HepG2 (cell line): ENCODE results near the gene AUP1. TPM values are rescaled to one million over a fixed set of nuclear protein-coding genes. Genes with fewer than 3 reads are reported as not detected.

Source experiments
- ATAC-seq: fragments of 200-7000 bp; cut with Tn5 transposase; 3 replicates; pipeline ENCODE4 v1.9.1; 2020; ENCODE audit warnings: mild to moderate bottlenecking, moderate library complexity
- BruUV-seq: library from RNA; stranded (reverse); fragments of 400-500 nt; replicated peaks from 2 replicates; lab custom pipeline; 2021; lab: Mats Ljungman, UMichigan
- CTCF ChIA-PET: fragments of 300-600 bp; formaldehyde crosslinking; extraction: SDS; loops from one replicate; lab custom pipeline; 2021; ENCODE audit warnings: low total read pairs, inconsistent platforms, low intra/inter-chr PET ratio; lab: Yijun Ruan, JAX
- POLR2A ChIA-PET: fragments of 350-600 bp; sonication (Branson Sonifier 250); formaldehyde crosslinking; loops from one replicate; lab custom pipeline; 2020; ENCODE audit warnings: antibody characterized with exemption, inconsistent platforms; lab: Yijun Ruan, JAX
- DNase-seq: peaks from one replicate; pipeline ENCODE4 v3.0.0-alpha.2; 2015; ENCODE audit warnings: low spot score
- FAIRE-seq: peaks from 3 replicates; lab custom pipeline; 2011; peaks lifted over from hg19 to GRCh38; lab: Jason Lieb, UNC
- H2AFZ ChIP-seq: one replicate; pipeline ENCODE4 v1.6.1; 2011; ENCODE audit warnings: low read length, inconsistent platforms
- H3K27ac ChIP-seq: fragments of 300-600 bp; 3 replicates; pipeline ENCODE4 v1.8.0; 2011; ENCODE audit warnings: mixed run types, mild to moderate bottlenecking, mixed read lengths, low read length, inconsistent platforms; ENCODE audit not compliant: insufficient read depth; ENCODE audit errors: extremely low read length
- H3K27me3 ChIP-seq, 2 experiments: fragments of 200-600 bp in 1 of 2; 2 replicates in 1 of 2; 3 replicates in 1 of 2; pipeline versions ENCODE4 v1.6.0 to v1.8.0; 2011; ENCODE audit warnings: low read length in 2 of 2, mild to moderate bottlenecking in 2 of 2, moderate library complexity in 2 of 2, inconsistent platforms in 1 of 2; ENCODE audit not compliant: insufficient read depth in 2 of 2, control insufficient read depth in 1 of 2
- H3K36me3 ChIP-seq, 2 experiments: fragments of 200-600 bp in 1 of 2; replicated peaks in 1 of 2; 2 replicates in 1 of 2; 3 replicates in 1 of 2; pipeline versions ENCODE4 v1.5.1 to v1.8.0; 2011; ENCODE audit warnings: low read length in 2 of 2, inconsistent platforms in 1 of 2; ENCODE audit not compliant: insufficient read depth in 2 of 2, control insufficient read depth in 1 of 2
- H3K4me1 ChIP-seq: 2 replicates; pipeline ENCODE4 v1.5.1; 2012; ENCODE audit warnings: low read length, inconsistent platforms; ENCODE audit not compliant: insufficient read depth
- H3K4me2 ChIP-seq: 2 replicates; pipeline ENCODE4 v1.6.0; 2011; ENCODE audit warnings: low read depth, low read length, inconsistent platforms
- H3K4me3 ChIP-seq, 3 experiments: fragments of 200-600 bp in 1 of 3; sonication (generic), shearing (Covaris generic) in 1 of 3; replicated peaks in 1 of 3; 2 replicates each; pipeline ENCODE4 v1.5.1; 2011 to 2016; ENCODE audit warnings: low read length in 3 of 3, inconsistent platforms in 2 of 3, low read depth in 2 of 3, mild to moderate bottlenecking in 2 of 3, control low read depth in 1 of 3, mixed read lengths in 1 of 3; ENCODE audit not compliant: insufficient read depth in 1 of 3
- H3K79me2 ChIP-seq: one replicate; pipeline ENCODE4 v1.6.1; 2011; ENCODE audit warnings: low read length, inconsistent platforms; ENCODE audit not compliant: insufficient read depth
- H3K9ac ChIP-seq: 2 replicates; pipeline ENCODE4 v1.6.0; 2011; ENCODE audit warnings: mild to moderate bottlenecking, low read depth, low read length, inconsistent platforms; ENCODE audit not compliant: insufficient read depth
- H3K9me3 ChIP-seq: 2 replicates; pipeline ENCODE4 v1.5.1; 2012; ENCODE audit warnings: mild to moderate bottlenecking, low read length
- H4K20me1 ChIP-seq: 2 replicates; pipeline ENCODE4 v1.6.0; 2011; ENCODE audit warnings: inconsistent platforms, mild to moderate bottlenecking, low read length, moderate library complexity; ENCODE audit not compliant: insufficient read depth
- ARID5B ChIP-seq: IDR thresholded peaks from 2 replicates; pipeline ENCODE4 v1.4.0; 2020; ENCODE audit warnings: mild to moderate bottlenecking, missing genetic modification reagents
- CBX1 ChIP-seq: IDR thresholded peaks from one replicate; pipeline ENCODE4 v1.6.1; 2016; ENCODE audit warnings: antibody characterized with exemption, low read depth
- ETV6 ChIP-seq: sonication (generic); formaldehyde crosslinking; conservative IDR thresholded peaks from 2 replicates; pipeline ENCODE4 v1.4.0; 2020; ENCODE audit warnings: missing genetic modification reagents
- MIXL1 ChIP-seq: IDR thresholded peaks from 2 replicates; pipeline ENCODE4 v1.6.1; 2016
- POLR2G ChIP-seq: fragments of 200-400 bp; formaldehyde crosslinking; IDR thresholded peaks from 2 replicates; pipeline ENCODE4 v1.6.1; 2018; ENCODE audit warnings: mild to moderate bottlenecking, low read depth, low read length, moderate library complexity
- RARG ChIP-seq: sonication (generic); formaldehyde crosslinking; IDR thresholded peaks from 2 replicates; pipeline ENCODE4 v1.4.0; 2020; ENCODE audit warnings: low read depth, mild to moderate bottlenecking, missing genetic modification reagents
- YY1 ChIP-seq: IDR thresholded peaks from 2 replicates; pipeline ENCODE4 v1.6.1; 2011; ENCODE audit warnings: low read length, low read depth, moderate library complexity, mild to moderate bottlenecking; ENCODE audit not compliant: insufficient read depth, insufficient replicate concordance
- ZBTB38 ChIP-seq: sonication (generic); formaldehyde crosslinking; IDR thresholded peaks from 2 replicates; pipeline ENCODE4 v1.5.1; 2020; ENCODE audit warnings: mild to moderate bottlenecking, missing genetic modification reagents
- ZFAT ChIP-seq: sonication (generic); formaldehyde crosslinking; conservative IDR thresholded peaks from 2 replicates; pipeline ENCODE4 v1.8.1; 2023; ENCODE audit warnings: missing genetic modification reagents, inconsistent platforms
- ZNF326 ChIP-seq: sonication (generic); formaldehyde crosslinking; IDR thresholded peaks from 2 replicates; pipeline ENCODE4 v1.4.0; 2020; ENCODE audit warnings: missing genetic modification reagents, borderline replicate concordance
- ZNF354B ChIP-seq: sonication (generic); formaldehyde crosslinking; IDR thresholded peaks from 2 replicates; pipeline ENCODE4 v1.8.0; 2022; ENCODE audit warnings: mild to moderate bottlenecking, missing genetic modification reagents
- ZNF430 ChIP-seq: sonication (generic); formaldehyde crosslinking; IDR thresholded peaks from 2 replicates; pipeline ENCODE4 v1.9.0; 2021; ENCODE audit warnings: mild to moderate bottlenecking, missing genetic modification reagents
- ZNF441 ChIP-seq: sonication (generic); formaldehyde crosslinking; IDR thresholded peaks from 2 replicates; pipeline ENCODE4 v1.7.0; 2021; ENCODE audit warnings: missing genetic modification reagents, borderline replicate concordance
- ZNF546 ChIP-seq: sonication (generic); formaldehyde crosslinking; conservative IDR thresholded peaks from 2 replicates; pipeline ENCODE4 v1.8.1; 2023; ENCODE audit warnings: mild to moderate bottlenecking, missing genetic modification reagents
- ZZZ3 ChIP-seq: sonication (generic); formaldehyde crosslinking; IDR thresholded peaks from 2 replicates; pipeline ENCODE4 v1.4.0; 2020; ENCODE audit warnings: missing genetic modification reagents, mild to moderate bottlenecking, borderline replicate concordance
- WGBS: methylation state at CpG from one replicate; pipeline ENCODE4 v1.1.6; 2017; ENCODE audit warnings: low lambda C conversion rate; 5-methylcytosine and 5-hydroxymethylcytosine counted together
- in situ Hi-C: cut with HindIII; loops from 2 replicates; pipeline ENCODE4 v1.10.0; 2017; ENCODE audit warnings: low pct_unique_long_range_greater_than_20kb; ENCODE audit not compliant: extremely low pct_ligation_motif_present
- intact Hi-C: fragments of 100-400 bp; cut with micrococcal nuclease; formaldehyde crosslinking; loops from one replicate; pipeline ENCODE4 v1.10.0; 2022; ENCODE audit not compliant: unreplicated experiment
- polyA plus RNA-seq, 8 experiments: library from polyadenylated mRNA; depleted of rRNA in 3 of 8; stranded (reverse) in 7 of 8; unstranded in 1 of 8; fragments of >200 nt; fragmentation: Illumina TruSeq in 4 of 8; extraction: Trizol in 4 of 8; gene quantifications; 2 replicates each; pipeline versions ENCODE4 v1.2.1 to v1.2.3, GENCODE V29; 2011 to 2016; ENCODE audit warnings: low read depth in 4 of 8, missing spikeins in 1 of 8, mixed read lengths in 1 of 8; ENCODE audit not compliant: insufficient read depth in 1 of 8
- total RNA-seq, 5 experiments: library from RNA; depleted of rRNA; stranded (reverse); fragments of >200 nt; fragmentation: Illumina TruSeq; extraction: Trizol; gene quantifications; 2 replicates each; pipeline ENCODE4 v1.2.3, GENCODE V29; 2016; ENCODE audit warnings: low read depth in 1 of 5
- TF ChIP-seq, protein P1 (sequence below): sonication (generic); formaldehyde crosslinking; IDR thresholded peaks from 2 replicates; pipeline ENCODE4 v1.5.1; 2020; ENCODE audit warnings: mild to moderate bottlenecking, missing genetic modification reagents, moderate library complexity

Gene AUP1
- total and polyA plus RNA-seq, 2 of the 13 experiments (the other 11 are each of a cell fraction or from before 2014, with no cell fraction given): 174 to 267 TPM

DNA sequence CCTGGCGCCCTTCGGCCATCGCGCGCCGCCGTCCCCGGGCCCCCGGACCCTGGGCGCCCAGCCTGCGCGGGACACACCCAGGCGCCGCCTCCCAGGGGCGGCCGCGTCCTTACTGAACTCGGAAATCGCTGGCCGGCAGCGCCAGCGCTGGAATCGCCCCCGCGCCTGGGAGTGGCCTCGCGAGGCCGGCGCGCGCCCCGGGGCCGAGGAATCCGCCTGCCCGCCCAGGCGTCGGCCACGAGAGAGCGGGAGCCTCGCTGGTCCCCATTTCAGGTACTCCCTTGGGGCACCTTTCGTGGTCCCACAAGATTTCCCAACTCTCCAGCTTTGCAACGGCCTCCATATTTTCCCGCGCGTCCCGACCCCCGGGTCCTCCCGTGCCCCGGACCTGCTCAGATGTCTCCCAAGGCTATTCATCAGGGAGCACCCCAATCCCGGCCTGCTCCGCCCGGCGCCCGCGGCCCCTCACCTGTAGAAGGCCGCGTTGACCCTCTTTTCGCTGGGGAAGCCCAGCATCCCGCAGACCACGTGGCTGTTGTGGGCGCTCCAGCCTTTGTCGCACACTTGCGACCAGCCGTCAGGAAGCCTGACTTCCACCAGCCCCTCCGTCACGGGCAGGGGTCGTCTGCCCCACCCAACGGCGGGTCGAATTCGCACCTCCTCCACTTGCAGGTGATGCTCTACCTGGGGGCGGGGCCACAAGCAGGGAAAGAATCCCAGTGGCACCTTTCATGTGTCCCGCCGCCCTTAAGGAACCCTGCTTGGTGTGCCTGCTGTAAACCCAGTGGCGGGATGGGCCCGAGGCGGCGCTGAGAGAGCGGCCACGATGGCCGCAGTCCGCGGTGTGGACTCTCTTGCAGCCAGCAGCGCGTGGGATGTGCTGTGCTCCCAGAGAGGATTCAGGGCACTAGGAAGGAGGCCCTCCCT, 19.7 kb upstream of the AUP1 start:
- FAIRE-seq (no peak), ATAC-seq (peak; percentile 77), DNase-seq (peak; percentile 50)
- in situ Hi-C loops: no loop called here
- peak overlapping the region; percentile 51 for H3K9ac ChIP-seq
- intact Hi-C loops: no loop called here
- peaks cover 0 to 27% of the 10 kb centered on the region in 2 experiments; a peak in 2 of 5 replicates for H3K27me3 ChIP-seq
- 45% methylated on average over 42 of the region's 85 CpGs for WGBS
- H3K79me2 ChIP-seq: no peaks in the 10 kb centered on the region
- ChIA-PET CTCF (no interaction called here), POLR2A (interaction anchor here (1.1 kb wide), 1 partner anchor 25 kb away, joined by 3 read pairs; no protein-coding TSS in a partner anchor)
- H3K4me2 ChIP-seq: peak overlapping the region; percentile 74
- no peaks in the 10 kb centered on the region for H3K36me3 ChIP-seq
- H4K20me1 ChIP-seq: no peaks in the 10 kb centered on the region
- H3K9me3 ChIP-seq: no peaks in the 10 kb centered on the region
- no TSS peak for BruUV-seq
- peak overlapping the region; percentile 33 to 73 (median 56) for H3K4me3 ChIP-seq
- H3K4me1 ChIP-seq: peaks cover 53% of the 10 kb centered on the region
- no peak overlapping the region for H3K27ac ChIP-seq
- H2AFZ ChIP-seq: no peak overlapping the region
- no peak for TF ChIP-seq ARID5B (CRISPR knock-in tag)
- TF ChIP-seq ZBTB38 (CRISPR knock-in tag): 0 out of 2 replicates have a peak, but pooled peaks have one; percentile 18
- no peak for TF ChIP-seq ZNF441
- TF ChIP-seq YY1: peak; percentile 76
- TF ChIP-seq POLR2G: peak; percentile 66
- TF ChIP-seq ZNF354B (CRISPR knock-in tag): no peak
- TF ChIP-seq MIXL1: no peak
- no peak for TF ChIP-seq ZZZ3 (CRISPR knock-in tag)
- no peak for TF ChIP-seq ZNF326 (CRISPR knock-in tag)
- TF ChIP-seq, protein P1, sequence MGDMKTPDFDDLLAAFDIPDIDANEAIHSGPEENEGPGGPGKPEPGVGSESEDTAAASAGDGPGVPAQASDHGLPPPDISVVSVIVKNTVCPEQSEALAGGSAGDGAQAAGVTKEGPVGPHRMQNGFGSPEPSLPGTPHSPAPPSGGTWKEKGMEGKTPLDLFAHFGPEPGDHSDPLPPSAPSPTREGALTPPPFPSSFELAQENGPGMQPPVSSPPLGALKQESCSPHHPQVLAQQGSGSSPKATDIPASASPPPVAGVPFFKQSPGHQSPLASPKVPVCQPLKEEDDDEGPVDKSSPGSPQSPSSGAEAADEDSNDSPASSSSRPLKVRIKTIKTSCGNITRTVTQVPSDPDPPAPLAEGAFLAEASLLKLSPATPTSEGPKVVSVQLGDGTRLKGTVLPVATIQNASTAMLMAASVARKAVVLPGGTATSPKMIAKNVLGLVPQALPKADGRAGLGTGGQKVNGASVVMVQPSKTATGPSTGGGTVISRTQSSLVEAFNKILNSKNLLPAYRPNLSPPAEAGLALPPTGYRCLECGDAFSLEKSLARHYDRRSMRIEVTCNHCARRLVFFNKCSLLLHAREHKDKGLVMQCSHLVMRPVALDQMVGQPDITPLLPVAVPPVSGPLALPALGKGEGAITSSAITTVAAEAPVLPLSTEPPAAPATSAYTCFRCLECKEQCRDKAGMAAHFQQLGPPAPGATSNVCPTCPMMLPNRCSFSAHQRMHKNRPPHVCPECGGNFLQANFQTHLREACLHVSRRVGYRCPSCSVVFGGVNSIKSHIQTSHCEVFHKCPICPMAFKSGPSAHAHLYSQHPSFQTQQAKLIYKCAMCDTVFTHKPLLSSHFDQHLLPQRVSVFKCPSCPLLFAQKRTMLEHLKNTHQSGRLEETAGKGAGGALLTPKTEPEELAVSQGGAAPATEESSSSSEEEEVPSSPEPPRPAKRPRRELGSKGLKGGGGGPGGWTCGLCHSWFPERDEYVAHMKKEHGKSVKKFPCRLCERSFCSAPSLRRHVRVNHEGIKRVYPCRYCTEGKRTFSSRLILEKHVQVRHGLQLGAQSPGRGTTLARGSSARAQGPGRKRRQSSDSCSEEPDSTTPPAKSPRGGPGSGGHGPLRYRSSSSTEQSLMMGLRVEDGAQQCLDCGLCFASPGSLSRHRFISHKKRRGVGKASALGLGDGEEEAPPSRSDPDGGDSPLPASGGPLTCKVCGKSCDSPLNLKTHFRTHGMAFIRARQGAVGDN (CRISPR knock-in tag): peak; percentile 90
- TF ChIP-seq ZNF430: no peak
- no peak for TF ChIP-seq CBX1
- no peak for TF ChIP-seq ZFAT (CRISPR knock-in tag)
- TF ChIP-seq ETV6 (CRISPR knock-in tag): 0 out of 2 replicates have a peak, but pooled peaks have one; percentile 20
- TF ChIP-seq RARG (CRISPR knock-in tag): no peak
- peak; percentile 34; the same call in 1 of the 2 replicates for TF ChIP-seq ZNF546 (CRISPR knock-in tag)
